Activated T-cell treated with anti-CD3 and anti-CD28 coated beads, Interleukin-2, amount 50 U/mL, for 24 hours (primary cell): ENCODE results near the gene AKAP6.

Source experiments
- DNase-seq: peaks from one replicate; pipeline ENCODE4 v3.0.0-alpha.2; 2020
- H3K27ac Mint-ChIP-seq: 2 replicates; pipeline ENCODE4 v1.8.0; 2020; ENCODE audit warnings: mild to moderate bottlenecking, mixed read lengths
- H3K27me3 Mint-ChIP-seq: 2 replicates; pipeline ENCODE4 v1.8.0; 2020; ENCODE audit warnings: mixed read lengths
- H3K36me3 Mint-ChIP-seq: 2 replicates; pipeline ENCODE4 v1.8.0; 2020; ENCODE audit warnings: low read depth, mixed read lengths
- H3K4me1 Mint-ChIP-seq: 2 replicates; pipeline ENCODE4 v1.8.0; 2020; ENCODE audit warnings: low read depth, mixed read lengths
- H3K4me3 Mint-ChIP-seq: 2 replicates; pipeline ENCODE4 v1.8.0; 2020; ENCODE audit warnings: mild to moderate bottlenecking, moderate library complexity, mixed read lengths
- H3K9me3 Mint-ChIP-seq: 2 replicates; pipeline ENCODE4 v1.8.0; 2020; ENCODE audit warnings: mixed read lengths

Gene AKAP6

DNA sequence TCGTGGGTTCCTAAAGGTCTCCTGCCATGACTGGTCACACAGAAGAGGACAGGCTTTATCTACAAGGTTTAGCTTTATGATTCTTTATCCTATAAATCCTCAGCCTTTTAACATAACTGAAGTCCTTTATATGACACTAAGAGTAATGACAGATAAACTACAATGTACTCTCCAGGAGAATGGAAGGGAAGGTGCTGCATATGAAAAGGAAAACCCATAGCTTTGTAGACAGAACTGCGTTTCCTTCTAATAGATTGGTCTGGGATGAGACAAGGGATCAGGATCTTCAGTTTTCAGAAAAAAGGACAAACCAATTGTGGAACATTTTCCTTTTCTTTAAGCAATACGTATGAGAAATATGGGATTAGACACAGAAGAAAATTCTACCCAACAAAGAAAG, 408.5 kb downstream of the AKAP6 start:
- DNase-seq = no peak
- no peaks in the 10 kb centered on the region for H3K4me1 Mint-ChIP-seq
- H3K27me3 Mint-ChIP-seq = no peaks in the 10 kb centered on the region
- no peak overlapping the region for H3K27ac Mint-ChIP-seq
- H3K36me3 Mint-ChIP-seq = no peaks in the 10 kb centered on the region
- no peak overlapping the region for H3K4me3 Mint-ChIP-seq
- H3K9me3 Mint-ChIP-seq = no peaks in the 10 kb centered on the region

DNA sequence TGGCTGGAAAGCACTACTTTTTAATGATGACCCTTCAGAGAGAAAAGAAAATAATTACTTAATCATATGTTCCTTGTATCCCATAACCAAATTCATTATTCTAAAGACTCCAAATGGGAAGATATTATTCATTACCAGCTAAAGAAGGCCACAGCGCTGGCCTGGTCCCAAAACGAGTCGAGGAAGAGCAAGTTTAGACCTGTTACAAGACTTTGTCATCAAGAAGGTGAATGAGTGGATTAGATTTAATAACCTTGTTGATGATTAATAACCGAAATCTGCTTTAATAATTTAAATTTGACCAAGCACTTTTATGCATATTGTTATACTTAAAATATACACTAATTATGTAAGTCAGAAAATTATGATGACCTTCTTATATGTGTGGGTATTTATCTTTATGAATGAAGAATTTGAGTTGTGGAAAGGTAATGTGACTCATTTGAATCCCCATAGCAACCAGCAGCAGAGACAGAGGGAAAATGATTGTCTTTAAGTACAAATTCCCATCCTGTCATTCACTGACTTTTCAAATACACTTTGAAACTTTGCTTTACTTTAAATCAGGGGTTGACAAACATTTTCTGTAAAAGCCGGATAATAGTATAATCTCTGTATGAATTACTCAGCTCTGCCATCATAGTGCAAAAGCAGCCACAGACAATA, 409.2 kb downstream of the AKAP6 start:
- H3K27me3 Mint-ChIP-seq = no peaks in the 10 kb centered on the region
- DNase-seq = no peak
- no peaks in the 10 kb centered on the region for H3K36me3 Mint-ChIP-seq
- no peaks in the 10 kb centered on the region for H3K4me1 Mint-ChIP-seq
- H3K27ac Mint-ChIP-seq = no peak overlapping the region
- no peak overlapping the region for H3K4me3 Mint-ChIP-seq
- H3K9me3 Mint-ChIP-seq = no peaks in the 10 kb centered on the region

- H3K36me3 Mint-ChIP-seq = no peaks in the 10 kb centered on the region
- H3K4me1 Mint-ChIP-seq = no peaks in the 10 kb centered on the region
- H3K27ac Mint-ChIP-seq = no peak overlapping the region
- DNase-seq = no peak
- H3K27me3 Mint-ChIP-seq = no peaks in the 10 kb centered on the region
- no peak overlapping the region for H3K4me3 Mint-ChIP-seq
- H3K9me3 Mint-ChIP-seq = no peaks in the 10 kb centered on the region
Observed at GRCh38 chr14:32744811-32745445, 415.8 kb downstream of the AKAP6 start.

DNA sequence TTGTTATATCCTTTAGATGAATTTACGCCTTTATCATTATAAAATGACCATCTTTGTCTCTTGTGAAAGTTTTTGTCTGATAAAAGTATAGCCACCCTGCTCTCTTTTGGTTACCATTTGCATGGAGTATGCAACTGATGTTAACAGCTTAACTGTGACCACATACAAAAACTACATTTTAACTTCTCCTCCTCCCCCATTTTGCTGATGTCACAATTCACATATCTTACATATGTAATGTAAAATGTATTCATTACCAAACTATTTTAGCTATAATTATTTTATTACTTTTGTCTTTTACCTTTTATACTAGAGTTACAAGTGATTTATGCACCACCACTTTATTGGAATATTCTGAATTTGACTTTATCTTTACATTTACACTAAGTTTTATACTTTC, 425.1 kb downstream of the AKAP6 start:
- no peaks in the 10 kb centered on the region for H3K27me3 Mint-ChIP-seq
- H3K9me3 Mint-ChIP-seq = peaks cover 22% of the 10 kb centered on the region
- no peak overlapping the region for H3K27ac Mint-ChIP-seq
- H3K4me1 Mint-ChIP-seq = no peaks in the 10 kb centered on the region
- no peak overlapping the region for H3K4me3 Mint-ChIP-seq
- H3K36me3 Mint-ChIP-seq = no peaks in the 10 kb centered on the region
- DNase-seq = no peak

- peaks cover 22% of the 10 kb centered on the region for H3K9me3 Mint-ChIP-seq
- no peaks in the 10 kb centered on the region for H3K27me3 Mint-ChIP-seq
- no peaks in the 10 kb centered on the region for H3K4me1 Mint-ChIP-seq
- H3K36me3 Mint-ChIP-seq = no peaks in the 10 kb centered on the region
- no peak overlapping the region for H3K27ac Mint-ChIP-seq
- DNase-seq = no peak
- no peak overlapping the region for H3K4me3 Mint-ChIP-seq
Observed at GRCh38 chr14:32756173-32756572, 427.1 kb downstream of the AKAP6 start.

- Mint-ChIP-seq H3K4me1 (no peaks in the 10 kb centered on the region), H3K36me3 (no peaks in the 10 kb centered on the region), H3K27ac (no peak overlapping the region), H3K4me3 (no peak overlapping the region), H3K27me3 (no peaks in the 10 kb centered on the region), H3K9me3 (peaks cover 22% of the 10 kb centered on the region)
- no peak for DNase-seq
Observed at GRCh38 chr14:32756775-32757174, 427.7 kb downstream of the AKAP6 start.

DNA sequence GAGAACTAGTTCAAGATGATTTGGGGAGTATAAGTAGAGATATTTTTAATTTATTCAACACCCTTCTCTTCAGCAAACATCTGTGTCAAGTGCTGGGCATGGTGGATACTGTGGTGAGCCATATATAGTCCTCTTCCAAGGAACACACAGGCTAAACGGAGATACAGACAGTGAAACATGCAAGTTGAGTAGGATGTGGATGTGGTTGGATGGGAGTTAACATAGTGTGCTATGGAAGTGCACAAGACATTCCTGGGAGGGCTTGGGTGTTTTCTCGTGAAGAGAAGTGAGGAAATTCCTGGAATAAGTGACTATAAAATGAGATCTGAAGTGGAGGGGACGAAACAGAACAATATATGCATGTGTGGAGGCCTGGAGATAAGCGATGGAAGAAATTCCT, 428.5 kb downstream of the AKAP6 start:
- Mint-ChIP-seq H3K36me3 (no peaks in the 10 kb centered on the region), H3K9me3 (peaks cover 22% of the 10 kb centered on the region), H3K4me1 (no peaks in the 10 kb centered on the region), H3K4me3 (no peak overlapping the region), H3K27me3 (no peaks in the 10 kb centered on the region), H3K27ac (no peak overlapping the region)
- DNase-seq = no peak

- Mint-ChIP-seq H3K27me3 (no peaks in the 10 kb centered on the region), H3K4me3 (no peak overlapping the region), H3K36me3 (no peaks in the 10 kb centered on the region), H3K4me1 (no peaks in the 10 kb centered on the region), H3K9me3 (peaks cover 7% of the 10 kb centered on the region), H3K27ac (no peak overlapping the region)
- DNase-seq = no peak
Observed at GRCh38 chr14:32761381-32761968, 432.4 kb downstream of the AKAP6 start.

GRCh38 chr14:32762886-32763285, 433.8 kb downstream of the AKAP6 start:
- no peaks in the 10 kb centered on the region for H3K9me3 Mint-ChIP-seq
- H3K4me3 Mint-ChIP-seq = no peak overlapping the region
- no peak overlapping the region for H3K27ac Mint-ChIP-seq
- DNase-seq = no peak
- H3K27me3 Mint-ChIP-seq = no peaks in the 10 kb centered on the region
- no peaks in the 10 kb centered on the region for H3K36me3 Mint-ChIP-seq
- no peaks in the 10 kb centered on the region for H3K4me1 Mint-ChIP-seq

- no peaks in the 10 kb centered on the region for H3K27me3 Mint-ChIP-seq
- no peaks in the 10 kb centered on the region for H3K36me3 Mint-ChIP-seq
- H3K27ac Mint-ChIP-seq = no peak overlapping the region
Observed at GRCh38 chr14:32763673-32764072, 434.6 kb downstream of the AKAP6 start.

DNA sequence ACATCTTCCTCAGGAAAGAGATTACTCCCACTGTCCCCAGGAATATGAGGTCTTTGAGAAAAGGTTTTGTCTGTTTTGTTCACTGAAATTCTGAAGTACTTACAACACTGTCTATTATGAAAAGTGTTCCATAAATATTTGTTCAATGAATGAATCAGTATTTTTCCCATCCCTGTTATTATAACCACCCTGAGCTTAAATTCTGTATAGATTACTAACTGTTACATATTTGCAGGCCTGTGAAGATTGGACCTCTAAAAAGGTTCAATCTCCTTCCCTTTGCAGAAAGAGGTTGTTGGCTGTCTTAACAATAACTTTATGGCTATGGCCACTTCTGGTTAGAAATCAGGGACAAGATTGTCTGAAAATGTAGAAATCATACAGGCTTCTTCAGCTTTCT, 435.0 kb downstream of the AKAP6 start:
- Mint-ChIP-seq H3K27me3 (no peaks in the 10 kb centered on the region), H3K4me1 (no peaks in the 10 kb centered on the region), H3K36me3 (no peaks in the 10 kb centered on the region), H3K27ac (no peak overlapping the region), H3K9me3 (no peaks in the 10 kb centered on the region), H3K4me3 (no peak overlapping the region)
- DNase-seq = no peak

More at GRCh38 chr14:32763673-32764072, 434.6 kb downstream of the AKAP6 start:
- Mint-ChIP-seq H3K4me3 (no peak overlapping the region), H3K4me1 (no peaks in the 10 kb centered on the region), H3K9me3 (no peaks in the 10 kb centered on the region)
- DNase-seq = no peak

DNA sequence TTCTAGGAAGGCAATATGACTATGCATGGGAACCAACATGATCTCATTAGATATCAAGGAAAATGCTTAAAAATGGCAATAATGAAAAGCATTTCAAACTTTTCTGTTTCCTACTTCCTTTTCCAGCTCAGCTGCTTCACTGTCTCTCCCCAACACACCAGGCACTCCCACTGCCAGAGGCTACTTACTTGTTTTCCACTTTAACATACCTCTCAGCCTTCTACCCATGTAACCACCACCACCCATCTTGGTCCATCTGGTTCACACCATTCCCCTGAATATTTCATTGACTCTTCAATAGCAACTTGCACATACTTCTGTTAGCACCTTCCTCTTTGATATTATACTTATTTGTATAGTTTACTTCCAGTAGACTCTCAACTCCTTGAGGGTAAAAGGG, 441.3 kb downstream of the AKAP6 start:
- no peaks in the 10 kb centered on the region for H3K36me3 Mint-ChIP-seq
- no peak for DNase-seq
- H3K9me3 Mint-ChIP-seq = no peaks in the 10 kb centered on the region
- H3K27me3 Mint-ChIP-seq = no peaks in the 10 kb centered on the region
- no peak overlapping the region for H3K4me3 Mint-ChIP-seq
- H3K27ac Mint-ChIP-seq = no peak overlapping the region
- no peaks in the 10 kb centered on the region for H3K4me1 Mint-ChIP-seq

DNA sequence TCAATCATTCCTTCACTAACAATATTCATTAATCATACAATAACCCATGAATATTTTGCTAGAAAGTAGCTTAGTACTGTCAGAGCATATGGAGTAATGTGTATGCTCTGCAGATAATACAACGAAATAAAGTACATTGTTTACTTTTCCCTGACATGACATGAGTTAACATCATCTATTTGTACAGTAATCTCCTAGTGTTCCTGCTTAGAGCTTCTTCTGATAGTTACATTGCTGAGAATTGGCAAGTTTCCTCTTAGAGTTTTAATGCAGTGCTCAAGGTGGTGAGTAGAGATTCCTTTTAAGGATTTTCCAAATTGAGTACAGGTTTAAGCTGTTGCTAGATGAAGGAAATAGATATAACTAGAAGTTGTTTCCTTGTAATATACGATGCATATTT, 445.1 kb downstream of the AKAP6 start:
- no peaks in the 10 kb centered on the region for H3K27me3 Mint-ChIP-seq
- H3K4me1 Mint-ChIP-seq = no peaks in the 10 kb centered on the region

DNA sequence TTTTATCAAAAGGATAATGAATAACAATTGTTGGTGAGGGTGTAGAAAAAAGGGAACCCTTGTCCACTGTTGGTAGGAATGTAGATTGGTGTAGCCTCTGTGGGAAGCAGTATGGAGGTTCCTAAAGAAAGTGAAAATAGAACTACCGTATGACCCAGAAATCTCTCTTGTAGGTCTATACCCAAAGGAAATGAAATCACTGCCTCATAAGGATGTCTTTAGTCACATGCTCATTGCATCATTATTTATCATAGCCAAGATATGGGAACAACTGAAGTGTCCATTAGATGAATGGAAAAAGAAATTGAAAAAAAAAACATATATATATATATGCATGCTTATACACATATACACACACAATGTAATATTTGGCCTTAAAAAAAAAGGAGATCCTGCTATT, 450.7 kb downstream of the AKAP6 start:
- no peaks in the 10 kb centered on the region for H3K36me3 Mint-ChIP-seq
- H3K4me1 Mint-ChIP-seq = no peaks in the 10 kb centered on the region
- H3K27ac Mint-ChIP-seq = no peak overlapping the region
- no peaks in the 10 kb centered on the region for H3K27me3 Mint-ChIP-seq
- H3K9me3 Mint-ChIP-seq = peaks cover 2% of the 10 kb centered on the region
- H3K4me3 Mint-ChIP-seq = no peak overlapping the region
- DNase-seq = no peak

More for the DNA sequence above, 445.1 kb downstream of the AKAP6 start:
- peaks cover 2% of the 10 kb centered on the region for H3K9me3 Mint-ChIP-seq
- no peak overlapping the region for H3K27ac Mint-ChIP-seq
- no peaks in the 10 kb centered on the region for H3K36me3 Mint-ChIP-seq
- DNase-seq = no peak
- no peak overlapping the region for H3K4me3 Mint-ChIP-seq

DNA sequence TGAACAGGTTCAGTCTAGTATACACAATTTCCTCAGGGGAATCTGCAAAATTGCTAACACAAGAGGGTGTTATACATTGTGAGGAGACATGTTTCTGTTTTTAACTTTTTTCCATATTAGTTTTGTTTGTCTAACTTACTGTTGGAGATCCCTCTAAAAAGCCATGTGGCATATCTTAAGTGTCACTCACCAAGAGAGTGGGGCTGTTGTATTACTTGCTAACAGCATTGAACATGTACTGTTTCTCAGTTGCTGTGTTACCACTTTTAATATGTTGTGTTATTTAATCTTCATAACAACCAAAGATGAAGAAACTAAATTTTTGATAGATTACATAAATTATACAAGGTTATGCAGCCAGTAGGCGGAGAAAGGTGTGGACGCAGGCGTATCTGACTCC, 455.3 kb downstream of the AKAP6 start:
- Mint-ChIP-seq H3K27me3 (no peaks in the 10 kb centered on the region), H3K4me3 (no peak overlapping the region), H3K27ac (no peak overlapping the region), H3K36me3 (no peaks in the 10 kb centered on the region), H3K4me1 (no peaks in the 10 kb centered on the region), H3K9me3 (peaks cover 8% of the 10 kb centered on the region)
- no peak for DNase-seq
